Fibroblast of the aortic adventitia (primary cell): ENCODE measurements around the gene DMD. TPM values are rescaled to one million over a fixed set of nuclear protein-coding genes. Genes with fewer than 3 reads are reported as not detected.

ENCODE experiments used
- DNase-seq: peaks from one replicate; pipeline ENCODE4 v3.0.0-alpha.2; 2010; ENCODE audit warnings: low read depth
- H3K4me3 ChIP-seq: 2 replicates; pipeline ENCODE4 v1.5.1; 2011; ENCODE audit warnings: low read depth, mild to moderate bottlenecking, control low read depth, low read length, moderate library complexity
- CTCF ChIP-seq: IDR thresholded peaks from 2 replicates; pipeline ENCODE4 v1.5.1; 2011; ENCODE audit warnings: mild to moderate bottlenecking, low read length, control low read depth, inconsistent platforms; ENCODE audit not compliant: insufficient read depth
- total RNA-seq: library from RNA; depleted of rRNA; stranded (reverse); fragments of >200 nt; gene quantifications from 2 replicates; pipeline ENCODE4 v1.2.3, GENCODE V29; 2012; ENCODE audit warnings: low replicate concordance

The DMD gene
- total RNA-seq, 1 donor = 10.3 TPM

GRCh38 chrX:32045149-32045548 lies 1166.2 kb downstream of the DMD start:
- no peak overlapping the region for H3K4me3 ChIP-seq
- no peak for TF ChIP-seq CTCF
- no peak for DNase-seq

GRCh38 chrX:32041181-32041580 lies 1170.2 kb downstream of the DMD start:
- no peak overlapping the region for H3K4me3 ChIP-seq
- DNase-seq = no peak
- TF ChIP-seq CTCF = no peak

- H3K4me3 ChIP-seq = no peak overlapping the region
- TF ChIP-seq CTCF = no peak
- DNase-seq = no peak
Observed at GRCh38 chrX:32026772-32027171, 1184.6 kb downstream of the DMD start.

GRCh38 chrX:32024072-32024471 lies 1187.3 kb downstream of the DMD start:
- TF ChIP-seq CTCF = no peak
- DNase-seq = no peak
- no peak overlapping the region for H3K4me3 ChIP-seq

- TF ChIP-seq CTCF = no peak
- no peak overlapping the region for H3K4me3 ChIP-seq
- DNase-seq = no peak
Observed at GRCh38 chrX:32016195-32016594, 1195.2 kb downstream of the DMD start.

DNA sequence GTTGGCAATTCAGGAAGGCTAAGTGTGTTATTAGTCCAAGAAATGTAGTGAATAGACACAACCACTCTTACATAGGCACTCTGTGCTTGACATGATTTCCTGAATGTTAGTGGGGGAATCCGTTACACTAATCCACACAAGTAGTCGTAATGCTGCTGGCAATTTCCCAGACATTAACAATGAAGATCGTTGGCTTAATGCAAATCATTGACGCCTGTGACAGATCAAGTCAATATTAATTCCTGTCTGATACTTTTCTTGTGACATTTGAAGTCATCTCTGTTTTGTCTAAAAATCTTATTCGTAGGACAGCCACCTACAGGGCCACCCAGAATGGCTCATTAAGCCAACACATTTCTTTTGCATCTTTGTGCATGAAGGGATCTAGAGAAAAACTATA lies 1200.4 kb downstream of the DMD start:
- no peak overlapping the region for H3K4me3 ChIP-seq
- DNase-seq = no peak
- TF ChIP-seq CTCF = no peak

DNA sequence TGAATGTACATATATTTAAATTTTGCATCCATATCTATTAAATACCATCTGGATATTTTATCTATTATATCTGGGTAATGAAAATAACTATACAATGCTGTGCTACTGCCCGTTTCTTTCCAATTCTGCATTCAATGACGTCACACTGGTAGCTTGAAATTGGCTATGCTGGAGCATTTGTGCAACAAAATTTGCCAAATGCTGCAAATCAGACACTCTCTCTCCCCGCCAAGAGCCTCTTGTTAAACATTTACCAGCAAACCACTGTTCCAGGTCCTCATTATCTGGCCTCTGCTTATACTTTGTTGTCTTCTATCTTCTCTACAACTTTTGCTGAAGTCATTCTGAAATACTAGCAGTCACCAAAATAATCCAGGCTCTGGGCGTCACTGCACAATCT lies 1201.1 kb downstream of the DMD start:
- no peak for DNase-seq
- TF ChIP-seq CTCF = no peak

More for the DNA sequence above, 1201.1 kb downstream of the DMD start:
- H3K4me3 ChIP-seq = no peak overlapping the region
